CD4-positive, alpha-beta T cell (primary cell): Measurements from ENCODE around the gene C16orf96. TPM values are rescaled to one million over a fixed set of nuclear protein-coding genes. Genes with fewer than 3 reads are reported as not detected.

ENCODE experiments used
- ATAC-seq: fragments of 200-7000 bp; cut with Tn5 transposase; one replicate; pipeline ENCODE4 v1.10.0; 2022; ENCODE audit warnings: mild to moderate bottlenecking; ENCODE audit not compliant: poor library complexity
- CTCF ChIA-PET: fragments of 350-600 bp; sonication (Branson Sonifier 250); formaldehyde crosslinking; loops from one replicate; lab custom pipeline; 2021; ENCODE audit warnings: antibody characterized with exemption, inconsistent platforms; lab: Charles Lee
- POLR2A ChIA-PET: fragments of 350-600 bp; sonication (Branson Sonifier 250); formaldehyde crosslinking; loops from one replicate; lab custom pipeline; 2021; ENCODE audit warnings: antibody characterized with exemption, inconsistent platforms; lab: Charles Lee
- DNase-seq, 14 experiments: peaks; one replicate each; pipeline ENCODE4 v3.0.0-alpha.2; 2013 to 2020; ENCODE audit warnings: mixed read lengths in 2 of 14
- H3K27ac ChIP-seq, 2 donors: one replicate each; pipeline versions ENCODE4 v1.5.1 to v1.7.0; 2013; ENCODE audit warnings: low read length in 2 of 2, low read depth in 1 of 2, mild to moderate bottlenecking in 1 of 2
- H3K27me3 ChIP-seq, 2 experiments: 1 replicate in 1 of 2; 2 replicates in 1 of 2; pipeline versions ENCODE4 v1.6.1 to v1.7.0; 2013; ENCODE audit warnings: low read length in 2 of 2, control low read depth in 1 of 2, mild to moderate bottlenecking in 1 of 2, moderate library complexity in 1 of 2; ENCODE audit not compliant: insufficient read depth in 2 of 2, control insufficient read depth in 1 of 2
- H3K36me3 ChIP-seq: one replicate; pipeline ENCODE4 v1.6.1; 2013; ENCODE audit warnings: low read length, control low read depth; ENCODE audit not compliant: insufficient read depth
- H3K4me1 ChIP-seq: one replicate; pipeline ENCODE4 v1.6.1; 2013; ENCODE audit warnings: low read length, control low read depth; ENCODE audit not compliant: insufficient read depth
- H3K4me3 ChIP-seq: one replicate; pipeline ENCODE4 v1.5.1; 2013; ENCODE audit warnings: mild to moderate bottlenecking, low read length, moderate library complexity
- H3K9me3 ChIP-seq, 2 experiments: 1 replicate in 1 of 2; 2 replicates in 1 of 2; pipeline versions ENCODE4 v1.6.1 to v1.7.0; 2013; ENCODE audit warnings: low read length in 2 of 2, mild to moderate bottlenecking in 2 of 2, control low read depth in 1 of 2, moderate library complexity in 1 of 2; ENCODE audit not compliant: control insufficient read depth in 1 of 2, insufficient read depth in 1 of 2
- H3K27ac Mint-ChIP-seq: one replicate; pipeline ENCODE4 v1.8.0; 2020; ENCODE audit warnings: mixed read lengths
- H3K27me3 Mint-ChIP-seq: one replicate; pipeline ENCODE4 v1.8.0; 2021; ENCODE audit warnings: mixed read lengths
- H3K36me3 Mint-ChIP-seq: one replicate; pipeline ENCODE4 v1.8.0; 2021; ENCODE audit warnings: low read depth, mixed read lengths
- H3K4me1 Mint-ChIP-seq: one replicate; pipeline ENCODE4 v1.8.0; 2021; ENCODE audit warnings: low read depth, mixed read lengths
- H3K4me3 Mint-ChIP-seq: one replicate; pipeline ENCODE4 v1.8.0; 2020; ENCODE audit warnings: mild to moderate bottlenecking, mixed read lengths
- H3K9me3 Mint-ChIP-seq: one replicate; pipeline ENCODE4 v1.8.0; 2020; ENCODE audit warnings: mixed read lengths
- intact Hi-C, 2 experiments: fragments of 100-400 bp; cut with DNase I in 1 of 2; cut with micrococcal nuclease in 1 of 2; formaldehyde crosslinking; loops; one replicate each; pipeline versions ENCODE4 v1.15.1 to v1.9.0; 2023 to 2025; cut with DNase I, micrococcal nuclease
- total RNA-seq, 174 experiments: library from RNA in 2 of 174; stranded (reverse) in 2 of 174; gene quantifications; one replicate each; pipeline ENCODE4 v1.2.3 and lab custom pipeline; 2021 to 2026
- TF ChIP-seq, protein P1 (sequence below): fragments of 200-600 bp; IDR thresholded peaks from one replicate; pipeline ENCODE4 v1.8.0; 2022; ENCODE audit warnings: antibody characterized with exemption, mild to moderate bottlenecking

The C16orf96 gene
- total RNA-seq, 2 experiments from 2014 or later = 0.27 to 0.42 TPM

DNA sequence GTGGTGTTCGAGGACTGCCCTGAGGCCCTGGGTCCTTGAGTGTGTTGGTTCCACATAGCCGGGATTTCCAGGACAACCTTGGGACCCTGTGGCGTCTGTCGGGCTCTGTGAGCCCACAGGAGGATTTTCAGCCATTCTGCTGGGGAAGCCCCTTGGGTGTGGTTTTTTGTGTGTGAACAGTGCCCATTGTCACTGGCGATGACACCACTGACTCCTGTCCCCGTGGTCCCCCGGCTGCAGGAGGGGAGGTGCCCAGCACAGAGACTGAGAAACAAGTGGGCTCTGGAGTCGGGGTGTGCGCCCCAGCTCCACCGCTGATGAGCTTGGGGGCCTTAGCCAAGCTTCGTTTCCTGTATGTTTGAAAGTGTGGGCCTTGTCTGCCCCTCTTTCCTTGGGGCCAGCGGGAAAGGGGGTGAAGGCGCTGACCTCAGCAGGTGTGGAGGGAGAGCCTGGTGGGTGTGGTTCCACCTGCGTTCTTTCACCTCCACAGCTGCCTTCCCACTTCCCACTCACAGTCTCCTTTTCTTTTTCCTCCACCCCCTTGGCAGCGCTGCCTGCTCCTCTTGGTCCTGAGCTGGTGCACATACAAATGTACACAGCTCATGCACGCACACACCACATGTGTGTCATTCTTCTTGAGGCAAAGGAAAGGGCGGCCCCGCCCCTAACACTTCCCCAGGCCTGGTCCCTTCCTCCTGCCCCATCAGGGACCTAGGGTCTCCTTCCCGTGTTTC is 84.6 kb downstream of the C16orf96 start:
- intact Hi-C loops = no loop called here
- Mint-ChIP-seq H3K4me3 (no peak overlapping the region), H3K27me3 (no peaks in the 10 kb centered on the region), H3K4me1 (peaks cover 29% of the 10 kb centered on the region), H3K9me3 (no peaks in the 10 kb centered on the region), H3K27ac (peak overlapping the region; percentile 3), H3K36me3 (peaks cover 17% of the 10 kb centered on the region)
- H3K4me1 ChIP-seq = peaks cover 22% of the 10 kb centered on the region
- H3K36me3 ChIP-seq = peaks cover 30% of the 10 kb centered on the region
- no peaks in the 10 kb centered on the region for H3K27me3 ChIP-seq
- no peak overlapping the region for H3K27ac ChIP-seq
- no peaks in the 10 kb centered on the region for H3K9me3 ChIP-seq
- ChIA-PET POLR2A (no interaction called here), CTCF (interaction anchor here (0.6 kb wide), 2 partner anchors 10 to 23 kb away, joined by 3 to 4 read pairs; no protein-coding TSS in a partner anchor)
- TF ChIP-seq, protein P1, sequence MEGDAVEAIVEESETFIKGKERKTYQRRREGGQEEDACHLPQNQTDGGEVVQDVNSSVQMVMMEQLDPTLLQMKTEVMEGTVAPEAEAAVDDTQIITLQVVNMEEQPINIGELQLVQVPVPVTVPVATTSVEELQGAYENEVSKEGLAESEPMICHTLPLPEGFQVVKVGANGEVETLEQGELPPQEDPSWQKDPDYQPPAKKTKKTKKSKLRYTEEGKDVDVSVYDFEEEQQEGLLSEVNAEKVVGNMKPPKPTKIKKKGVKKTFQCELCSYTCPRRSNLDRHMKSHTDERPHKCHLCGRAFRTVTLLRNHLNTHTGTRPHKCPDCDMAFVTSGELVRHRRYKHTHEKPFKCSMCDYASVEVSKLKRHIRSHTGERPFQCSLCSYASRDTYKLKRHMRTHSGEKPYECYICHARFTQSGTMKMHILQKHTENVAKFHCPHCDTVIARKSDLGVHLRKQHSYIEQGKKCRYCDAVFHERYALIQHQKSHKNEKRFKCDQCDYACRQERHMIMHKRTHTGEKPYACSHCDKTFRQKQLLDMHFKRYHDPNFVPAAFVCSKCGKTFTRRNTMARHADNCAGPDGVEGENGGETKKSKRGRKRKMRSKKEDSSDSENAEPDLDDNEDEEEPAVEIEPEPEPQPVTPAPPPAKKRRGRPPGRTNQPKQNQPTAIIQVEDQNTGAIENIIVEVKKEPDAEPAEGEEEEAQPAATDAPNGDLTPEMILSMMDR = no peak
- ATAC-seq (peak; percentile 24), DNase-seq (peak in 1 of 14 experiments; percentile 31)
- no peak overlapping the region for H3K4me3 ChIP-seq

DNA sequence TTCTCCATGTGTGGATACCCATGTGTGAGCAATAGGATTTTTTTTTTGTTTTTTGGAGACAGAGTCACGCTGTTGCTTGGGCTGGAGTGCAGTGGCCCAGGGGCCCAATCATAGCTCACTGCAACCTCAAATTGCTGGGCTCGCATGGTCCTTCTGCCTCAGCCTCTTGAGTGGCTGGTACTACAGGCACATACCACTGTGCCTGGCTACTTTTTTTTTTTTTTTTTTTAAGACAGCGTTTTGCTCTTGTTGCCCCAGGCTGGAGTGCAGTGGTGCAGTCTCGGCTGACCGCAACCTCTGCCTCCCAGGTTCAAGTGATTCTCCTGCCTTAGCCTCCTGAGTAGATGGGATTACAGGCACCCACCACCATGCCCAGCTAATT is 85.2 kb downstream of the C16orf96 start:
- no peaks in the 10 kb centered on the region for H3K9me3 ChIP-seq
- H3K27me3 Mint-ChIP-seq = no peaks in the 10 kb centered on the region
- POLR2A ChIA-PET = no interaction called here
- H3K27me3 ChIP-seq = no peaks in the 10 kb centered on the region
- no peaks in the 10 kb centered on the region for H3K9me3 Mint-ChIP-seq
- peaks cover 12% of the 10 kb centered on the region for H3K36me3 Mint-ChIP-seq
- H3K36me3 ChIP-seq = peaks cover 24% of the 10 kb centered on the region
- H3K4me1 Mint-ChIP-seq = peaks cover 33% of the 10 kb centered on the region
- no peak for ATAC-seq
- no peak for DNase-seq
- no peak overlapping the region for H3K27ac ChIP-seq
- H3K4me3 Mint-ChIP-seq = no peak overlapping the region
- TF ChIP-seq, protein P1 = no peak
- CTCF ChIA-PET = interaction anchor here (0.6 kb wide), 1 partner anchor 22 kb away, joined by 3 read pairs; no protein-coding TSS in a partner anchor
- H3K27ac Mint-ChIP-seq = peak overlapping the region; percentile 3
- peaks cover 24% of the 10 kb centered on the region for H3K4me1 ChIP-seq
- intact Hi-C loops = no loop called here
- H3K4me3 ChIP-seq = no peak overlapping the region

DNA sequence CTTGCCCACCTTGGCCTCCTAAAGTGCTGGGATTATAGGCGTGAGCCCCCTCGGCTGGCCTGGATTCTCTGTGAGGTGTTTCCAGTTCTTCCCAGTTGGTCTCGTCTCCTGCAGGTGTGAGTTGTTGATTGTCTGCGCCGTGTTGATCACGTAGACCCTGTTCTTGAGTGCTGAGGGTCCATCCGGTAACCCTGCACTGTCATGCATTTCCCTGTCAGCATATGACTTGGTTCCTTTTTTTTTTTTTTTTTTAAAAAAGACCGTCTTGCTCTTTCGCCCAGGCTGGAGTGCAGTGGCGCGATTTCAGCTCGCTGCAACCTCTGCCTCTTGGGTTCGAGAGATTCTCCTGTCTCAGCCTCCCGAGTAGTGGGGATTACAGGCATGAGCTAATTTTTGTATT is 85.8 kb downstream of the C16orf96 start:
- POLR2A ChIA-PET = interaction anchor here (0.6 kb wide), 1 partner anchor 166 kb away, joined by 3 read pairs; no protein-coding TSS in a partner anchor
- Histone ChIP-seq H3K4me1 (peaks cover 30% of the 10 kb centered on the region), H3K36me3 (peaks cover 20% of the 10 kb centered on the region), H3K4me3 (no peak overlapping the region), H3K27ac (no peak overlapping the region), H3K27me3 (no peaks in the 10 kb centered on the region), H3K9me3 (no peaks in the 10 kb centered on the region)
- DNase-seq (no peak), ATAC-seq (no peak)
- Mint-ChIP-seq H3K9me3 (no peaks in the 10 kb centered on the region), H3K27ac (no peak overlapping the region), H3K4me1 (peaks cover 39% of the 10 kb centered on the region), H3K36me3 (peaks cover 10% of the 10 kb centered on the region), H3K4me3 (no peak overlapping the region), H3K27me3 (no peaks in the 10 kb centered on the region)
- intact Hi-C loops = no loop called here
- CTCF ChIA-PET = no interaction called here
- TF ChIP-seq, protein P1 = no peak
